B cell (primary cell): Measurements from ENCODE around the gene STN1. TPM values are rescaled to one million over a fixed set of nuclear protein-coding genes. Genes with fewer than 3 reads are reported as not detected.

Experiments
- ATAC-seq: fragments of 200-7000 bp; cut with Tn5 transposase; one replicate; pipeline ENCODE4 v1.10.0; 2021; ENCODE audit warnings: low read depth, mild to moderate bottlenecking, moderate number of reproducible peaks, moderate library complexity
- CTCF ChIA-PET: fragments of 350-600 bp; sonication (Branson Sonifier 250); formaldehyde crosslinking; loops from one replicate; lab custom pipeline; 2021; ENCODE audit warnings: antibody characterized with exemption, inconsistent platforms; lab: Charles Lee
- POLR2A ChIA-PET: fragments of 350-600 bp; sonication (Branson Sonifier 250); formaldehyde crosslinking; loops from one replicate; lab custom pipeline; 2021; ENCODE audit warnings: antibody characterized with exemption; lab: Charles Lee
- DNase-seq: peaks from one replicate; pipeline ENCODE4 v3.0.0; 2013
- H2AFZ ChIP-seq: 2 replicates; pipeline ENCODE4 v1.6.1; 2012; ENCODE audit warnings: mild to moderate bottlenecking, low read depth, low read length; ENCODE audit not compliant: insufficient read depth, poor library complexity, severe bottlenecking
- H3K27ac ChIP-seq, 2 donors: 1 replicate in 1 of 2; 2 replicates in 1 of 2; pipeline ENCODE4 v1.5.1; 2012 to 2013; ENCODE audit warnings: low read length in 2 of 2, mild to moderate bottlenecking in 2 of 2, moderate library complexity in 1 of 2
- H3K27me3 ChIP-seq, 4 experiments: fragments of 200-600 bp in 1 of 4; sonication (generic) in 1 of 4; replicated peaks in 1 of 4; 1 replicate in 2 of 4; 2 replicates in 2 of 4; pipeline versions ENCODE4 v1.6.1 to v1.7.0; 2013 to 2016; ENCODE audit warnings: low read length in 3 of 4, mild to moderate bottlenecking in 2 of 4, mixed read lengths in 1 of 4, moderate library complexity in 1 of 4; ENCODE audit not compliant: insufficient read depth in 4 of 4, control insufficient read depth in 3 of 4; ENCODE audit errors: control extremely low read depth in 1 of 4
- H3K36me3 ChIP-seq, 2 experiments: replicated peaks in 1 of 2; 1 replicate in 1 of 2; 2 replicates in 1 of 2; pipeline versions ENCODE4 v1.6.1 to v1.7.1; 2013; ENCODE audit warnings: low read length in 1 of 2; ENCODE audit not compliant: insufficient read depth in 2 of 2, control insufficient read depth in 1 of 2; ENCODE audit errors: control extremely low read depth in 1 of 2, extremely low read depth in 1 of 2
- H3K4me1 ChIP-seq, 2 donors: fragments of 200-600 bp in 1 of 2; sonication (generic) in 1 of 2; 1 replicate in 1 of 2; 2 replicates in 1 of 2; pipeline versions ENCODE4 v1.5.1 to v1.6.1; 2013 to 2017; ENCODE audit warnings: low read length in 2 of 2; ENCODE audit not compliant: control insufficient read depth in 2 of 2, insufficient read depth in 2 of 2
- H3K4me2 ChIP-seq: replicated peaks from 2 replicates; pipeline ENCODE3; 2012; ENCODE audit warnings: mild to moderate bottlenecking, low read depth, low read length; ENCODE audit not compliant: poor library complexity, severe bottlenecking
- H3K4me3 ChIP-seq, 5 experiments: fragments of 200-600 bp in 1 of 5; sonication (generic) in 1 of 5; 1 replicate in 3 of 5; 2 replicates in 2 of 5; pipeline versions ENCODE4 v1.5.1 to v1.7.0; 2011 to 2016; ENCODE audit warnings: low read length in 4 of 5, mild to moderate bottlenecking in 4 of 5, low read depth in 2 of 5, control low read depth in 1 of 5, moderate library complexity in 1 of 5; ENCODE audit not compliant: insufficient read depth in 1 of 5; ENCODE audit errors: control extremely low read depth in 1 of 5, extremely low read depth in 1 of 5
- H3K79me2 ChIP-seq: fragments of 200-600 bp; sonication (generic); one replicate; pipeline ENCODE4 v1.6.0; 2016; ENCODE audit warnings: low read length; ENCODE audit not compliant: control insufficient read depth, insufficient read depth
- H3K9ac ChIP-seq: fragments of 200-600 bp; sonication (generic); 2 replicates; pipeline ENCODE4 v1.6.1; 2017; ENCODE audit warnings: mild to moderate bottlenecking, low read length, moderate library complexity
- H3K9me3 ChIP-seq, 3 donors: one replicate each; pipeline versions ENCODE4 v1.6.1 to v1.7.1; 2013; ENCODE audit warnings: low read length in 2 of 3; ENCODE audit not compliant: control insufficient read depth in 2 of 3, insufficient read depth in 1 of 3; ENCODE audit errors: control extremely low read depth in 1 of 3
- H4K20me1 ChIP-seq: 2 replicates; pipeline ENCODE4 v1.6.0; 2012; ENCODE audit warnings: mild to moderate bottlenecking, low read length; ENCODE audit not compliant: insufficient read depth, control insufficient read depth, poor library complexity, severe bottlenecking
- H3K27ac Mint-ChIP-seq: one replicate; pipeline ENCODE4 v1.8.0; 2021; ENCODE audit warnings: mixed read lengths
- H3K27me3 Mint-ChIP-seq: one replicate; pipeline ENCODE4 v1.8.0; 2021; ENCODE audit warnings: mixed read lengths
- H3K4me1 Mint-ChIP-seq: one replicate; pipeline ENCODE4 v1.8.0; 2021; ENCODE audit warnings: mixed read lengths
- H3K4me3 Mint-ChIP-seq: one replicate; pipeline ENCODE4 v1.8.0; 2021; ENCODE audit warnings: mixed read lengths
- H3K9me3 Mint-ChIP-seq: one replicate; pipeline ENCODE4 v1.8.0; 2022; ENCODE audit warnings: mixed read lengths; ENCODE audit not compliant: insufficient read depth
- EZH2 ChIP-seq: IDR thresholded peaks from 2 replicates; pipeline ENCODE4 v1.6.1; 2012; ENCODE audit warnings: borderline replicate concordance, low read depth, mild to moderate bottlenecking, moderate library complexity, low read length; ENCODE audit not compliant: insufficient read depth, poor library complexity, severe bottlenecking
- WGBS: methylation state at CpG from one replicate; pipeline ENCODE4 v1.1.5; 2013; ENCODE audit warnings: missing lambda C conversion rate; ENCODE audit not compliant: insufficient coverage; 5-methylcytosine and 5-hydroxymethylcytosine counted together
- intact Hi-C: fragments of 100-400 bp; cut with micrococcal nuclease; formaldehyde crosslinking; loops from one replicate; pipeline ENCODE4 v1.10.0; 2022
- polyA plus RNA-seq: library from polyadenylated mRNA; depleted of rRNA; stranded (reverse); fragments of >200 nt; gene quantifications from 2 replicates; pipeline ENCODE4 v1.2.3, GENCODE V29; 2012
- total RNA-seq, 2 donors: library from RNA; stranded (reverse); fragments of 120-200 nt in 1 of 2; gene quantifications; 1 replicate in 1 of 2; 2 replicates in 1 of 2; pipeline versions ENCODE4 v1.2.3 to v1.2.4, GENCODE V29; 2013 to 2022
- TF ChIP-seq, protein P1 (sequence below): fragments of 200-600 bp; IDR thresholded peaks from one replicate; pipeline ENCODE4 v1.8.0; 2022; ENCODE audit warnings: antibody characterized with exemption, mild to moderate bottlenecking

Gene STN1
- total and polyA plus RNA-seq, 2 donors (not counting 1 experiment from before 2014, with no cell fraction given): 16.3 to 24.5 TPM

- no peak for TF ChIP-seq EZH2
- TF ChIP-seq, protein P1, sequence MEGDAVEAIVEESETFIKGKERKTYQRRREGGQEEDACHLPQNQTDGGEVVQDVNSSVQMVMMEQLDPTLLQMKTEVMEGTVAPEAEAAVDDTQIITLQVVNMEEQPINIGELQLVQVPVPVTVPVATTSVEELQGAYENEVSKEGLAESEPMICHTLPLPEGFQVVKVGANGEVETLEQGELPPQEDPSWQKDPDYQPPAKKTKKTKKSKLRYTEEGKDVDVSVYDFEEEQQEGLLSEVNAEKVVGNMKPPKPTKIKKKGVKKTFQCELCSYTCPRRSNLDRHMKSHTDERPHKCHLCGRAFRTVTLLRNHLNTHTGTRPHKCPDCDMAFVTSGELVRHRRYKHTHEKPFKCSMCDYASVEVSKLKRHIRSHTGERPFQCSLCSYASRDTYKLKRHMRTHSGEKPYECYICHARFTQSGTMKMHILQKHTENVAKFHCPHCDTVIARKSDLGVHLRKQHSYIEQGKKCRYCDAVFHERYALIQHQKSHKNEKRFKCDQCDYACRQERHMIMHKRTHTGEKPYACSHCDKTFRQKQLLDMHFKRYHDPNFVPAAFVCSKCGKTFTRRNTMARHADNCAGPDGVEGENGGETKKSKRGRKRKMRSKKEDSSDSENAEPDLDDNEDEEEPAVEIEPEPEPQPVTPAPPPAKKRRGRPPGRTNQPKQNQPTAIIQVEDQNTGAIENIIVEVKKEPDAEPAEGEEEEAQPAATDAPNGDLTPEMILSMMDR: no peak
- no peak overlapping the region for H3K27ac Mint-ChIP-seq
- Histone ChIP-seq H3K27me3 (no peaks in the 10 kb centered on the region), H3K4me1 (peaks cover 0 to 4% of the 10 kb centered on the region in 2 donors), H2AFZ (no peak overlapping the region), H3K27ac (no peak overlapping the region), H4K20me1 (no peaks in the 10 kb centered on the region), H3K9ac (no peak overlapping the region), H3K79me2 (no peaks in the 10 kb centered on the region), H3K36me3 (peaks cover 3 to 4% of the 10 kb centered on the region in 2 experiments), H3K4me2 (no peak overlapping the region), H3K9me3 (no peaks in the 10 kb centered on the region), H3K4me3 (no peak overlapping the region)
- 95% methylated on average over 8 of the region's 16 CpGs for WGBS
- intact Hi-C loops: no loop called here
- ChIA-PET POLR2A (no interaction called here), CTCF (no interaction called here)
- H3K9me3 Mint-ChIP-seq: no peaks in the 10 kb centered on the region
- H3K27me3 Mint-ChIP-seq: no peaks in the 10 kb centered on the region
- ATAC-seq (no peak), DNase-seq (no peak)
- no peak overlapping the region for H3K4me3 Mint-ChIP-seq
- peaks cover 9% of the 10 kb centered on the region for H3K4me1 Mint-ChIP-seq
These were observed 45.6 kb downstream of the STN1 start for GRCh38 chr10:103872137-103872931.

GRCh38 chr10:103871006-103871405 lies 47.0 kb downstream of the STN1 start:
- no peaks in the 10 kb centered on the region for H3K79me2 ChIP-seq
- WGBS: 89% methylated on average over 5 of the region's 7 CpGs
- peaks cover 0 to 4% of the 10 kb centered on the region in 2 experiments for H3K36me3 ChIP-seq
- TF ChIP-seq EZH2: no peak
- TF ChIP-seq, protein P1: no peak
- no peak overlapping the region for H3K4me2 ChIP-seq
- no peak overlapping the region for H3K27ac ChIP-seq
- no peaks in the 10 kb centered on the region for H4K20me1 ChIP-seq
- peaks cover 1 to 5% (median 1%) of the 10 kb centered on the region in 3 donors for H3K9me3 ChIP-seq
- Mint-ChIP-seq H3K4me3 (no peak overlapping the region), H3K4me1 (peaks cover 9% of the 10 kb centered on the region), H3K27ac (no peak overlapping the region), H3K9me3 (no peaks in the 10 kb centered on the region), H3K27me3 (no peaks in the 10 kb centered on the region)
- no peak overlapping the region for H3K4me3 ChIP-seq
- H3K9ac ChIP-seq: no peak overlapping the region
- intact Hi-C loops: no loop called here
- ATAC-seq (no peak), DNase-seq (no peak)
- H3K27me3 ChIP-seq: peaks cover 0 to 3% (median 0%) of the 10 kb centered on the region in 4 experiments
- ChIA-PET POLR2A (no interaction called here), CTCF (no interaction called here)
- no peak overlapping the region for H2AFZ ChIP-seq
- H3K4me1 ChIP-seq: peaks cover 0 to 4% of the 10 kb centered on the region in 2 donors
